MG63 (cell line): ENCODE data around the gene MAU2. TPM values are rescaled to one million over a fixed set of nuclear protein-coding genes. Genes with fewer than 3 reads are reported as not detected.

ENCODE experiments used
- DNase-seq: peaks from one replicate; pipeline ENCODE4 v3.0.0-alpha.2; 2020
- H3K27me3 ChIP-seq: fragments of 250-450 bp; sonication (Bioruptor Pico); 2 replicates; pipeline ENCODE4 v1.5.1; 2020; ENCODE audit warnings: mild to moderate bottlenecking, moderate library complexity
- H3K36me3 ChIP-seq: fragments of 250-450 bp; sonication (Bioruptor Pico); 2 replicates; pipeline ENCODE4 v1.5.1; 2020; ENCODE audit warnings: mild to moderate bottlenecking, moderate library complexity
- H3K4me3 ChIP-seq: fragments of 250-450 bp; sonication (Bioruptor Pico); 2 replicates; pipeline ENCODE4 v1.5.1; 2020; ENCODE audit warnings: mild to moderate bottlenecking, moderate library complexity
- H3K9me3 ChIP-seq: fragments of 250-450 bp; sonication (Bioruptor Pico); 2 replicates; pipeline ENCODE4 v1.5.1; 2020; ENCODE audit warnings: mild to moderate bottlenecking, moderate library complexity
- total RNA-seq: library from RNA; depleted of rRNA; stranded (reverse); fragments of >200 nt; shearing (Covaris generic); gene quantifications from 2 replicates; pipeline ENCODE4 v1.2.3, GENCODE V29; 2014; ENCODE audit warnings: low replicate concordance; rRNA removed

MAU2 gene, protein sequence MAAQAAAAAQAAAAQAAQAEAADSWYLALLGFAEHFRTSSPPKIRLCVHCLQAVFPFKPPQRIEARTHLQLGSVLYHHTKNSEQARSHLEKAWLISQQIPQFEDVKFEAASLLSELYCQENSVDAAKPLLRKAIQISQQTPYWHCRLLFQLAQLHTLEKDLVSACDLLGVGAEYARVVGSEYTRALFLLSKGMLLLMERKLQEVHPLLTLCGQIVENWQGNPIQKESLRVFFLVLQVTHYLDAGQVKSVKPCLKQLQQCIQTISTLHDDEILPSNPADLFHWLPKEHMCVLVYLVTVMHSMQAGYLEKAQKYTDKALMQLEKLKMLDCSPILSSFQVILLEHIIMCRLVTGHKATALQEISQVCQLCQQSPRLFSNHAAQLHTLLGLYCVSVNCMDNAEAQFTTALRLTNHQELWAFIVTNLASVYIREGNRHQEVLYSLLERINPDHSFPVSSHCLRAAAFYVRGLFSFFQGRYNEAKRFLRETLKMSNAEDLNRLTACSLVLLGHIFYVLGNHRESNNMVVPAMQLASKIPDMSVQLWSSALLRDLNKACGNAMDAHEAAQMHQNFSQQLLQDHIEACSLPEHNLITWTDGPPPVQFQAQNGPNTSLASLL
- total RNA-seq, result 19.6 and 32.9 TPM in 2 replicates

DNA sequence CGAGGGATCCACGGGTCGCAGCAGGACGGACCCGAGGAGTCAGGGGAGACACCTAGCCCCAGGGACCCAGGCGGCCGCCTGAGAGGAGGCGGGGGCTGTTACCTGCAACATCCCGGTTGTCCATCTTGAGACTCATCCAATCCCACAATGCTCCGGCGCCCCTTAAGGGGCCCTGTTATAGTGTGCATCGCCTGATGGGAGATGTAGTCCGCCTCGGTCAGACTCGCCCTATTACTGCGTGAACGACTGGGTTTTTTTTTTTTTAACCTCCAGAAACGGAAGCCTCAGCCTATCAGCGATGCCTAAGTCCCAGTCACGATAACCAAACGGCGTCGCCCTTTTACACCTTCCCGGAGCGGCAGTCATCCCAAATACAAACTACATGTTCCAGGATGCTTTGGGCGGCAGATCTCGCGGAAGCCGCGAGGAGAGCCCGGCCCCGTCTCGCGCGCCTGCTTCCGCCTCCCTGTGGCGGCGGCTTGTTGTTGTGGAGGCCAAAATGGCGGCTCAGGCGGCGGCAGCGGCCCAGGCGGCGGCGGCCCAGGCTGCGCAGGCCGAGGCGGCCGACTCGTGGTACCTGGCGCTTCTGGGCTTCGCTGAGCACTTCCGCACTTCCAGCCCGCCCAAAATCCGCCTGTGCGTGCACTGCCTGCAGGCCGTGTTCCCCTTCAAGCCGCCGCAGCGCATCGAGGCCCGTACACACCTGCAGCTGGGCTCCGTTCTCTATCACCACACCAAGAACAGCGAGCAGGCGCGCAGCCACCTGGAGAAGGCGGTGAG, at the start of gene MAU2, which contains the start of gene SUGP1:
Gene MAU2 (plus strand): TSS at position 469 of the 780 bp plus-strand sequence. CDS start 31 bp downstream, at position 500.
Gene SUGP1 (minus strand): TSS at position 149 of the 780 bp plus-strand sequence. CDS start 13 bp downstream, at position 136.
- H3K36me3 ChIP-seq, result peaks cover 57% of the 10 kb centered on the region
- DNase-seq, result peak; percentile 96
- no peaks in the 10 kb centered on the region for H3K9me3 ChIP-seq
- no peaks in the 10 kb centered on the region for H3K27me3 ChIP-seq
- H3K4me3 ChIP-seq, result peak within 1 kb of the TSS; percentile 88

GRCh38 chr19:19271828-19272599, 48.6 kb upstream of the MAU2 start:
- Histone ChIP-seq H3K27me3 (peaks cover 17% of the 10 kb centered on the region), H3K36me3 (peaks cover 18% of the 10 kb centered on the region), H3K4me3 (no peak overlapping the region), H3K9me3 (0 out of 2 replicates have a peak, but pooled peaks cover 2% of the 10 kb centered on the region)
- no peak for DNase-seq

- no peak for DNase-seq
- H3K27me3 ChIP-seq, result peaks cover 13% of the 10 kb centered on the region
- 0 out of 2 replicates have a peak, but pooled peaks cover 1% of the 10 kb centered on the region for H3K9me3 ChIP-seq
- H3K4me3 ChIP-seq, result no peak overlapping the region
- peaks cover 30% of the 10 kb centered on the region for H3K36me3 ChIP-seq
These were observed 46.5 kb upstream of the MAU2 start for GRCh38 chr19:19274146-19274545.

GRCh38 chr19:19274716-19275565, 45.7 kb upstream of the MAU2 start:
- Histone ChIP-seq H3K4me3 (no peak overlapping the region), H3K27me3 (peaks cover 6% of the 10 kb centered on the region), H3K9me3 (no peaks in the 10 kb centered on the region), H3K36me3 (peaks cover 38% of the 10 kb centered on the region)
- DNase-seq, result no peak

DNA sequence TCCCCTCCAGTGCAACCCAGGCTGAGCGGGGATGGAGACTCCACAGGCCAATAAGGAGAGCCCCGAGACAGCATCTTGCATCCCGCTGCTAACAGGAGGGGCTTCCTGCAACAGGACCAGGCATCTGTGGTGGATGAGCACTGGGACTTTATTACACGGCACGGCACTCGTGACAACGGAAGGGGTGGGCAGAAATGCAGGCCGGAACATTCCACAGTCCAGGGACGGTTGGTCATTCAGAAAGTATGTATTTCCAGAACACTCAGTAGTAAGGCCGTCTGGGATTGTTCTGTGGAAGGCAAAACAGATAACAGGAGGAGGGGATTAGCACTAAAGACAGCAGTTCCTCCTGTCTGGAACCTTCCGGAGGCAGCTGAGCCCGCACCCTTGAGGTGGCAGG, 44.2 kb upstream of the MAU2 start:
- no peaks in the 10 kb centered on the region for H3K9me3 ChIP-seq
- no peak for DNase-seq
- H3K4me3 ChIP-seq, result no peak overlapping the region
- peaks cover 52% of the 10 kb centered on the region for H3K36me3 ChIP-seq
- peaks cover 6% of the 10 kb centered on the region for H3K27me3 ChIP-seq

- DNase-seq, result no peak
- Histone ChIP-seq H3K27me3 (peaks cover 6% of the 10 kb centered on the region), H3K9me3 (no peaks in the 10 kb centered on the region), H3K36me3 (peaks cover 57% of the 10 kb centered on the region), H3K4me3 (no peak overlapping the region)
These were observed 43.8 kb upstream of the MAU2 start for GRCh38 chr19:19276851-19277250.

- Histone ChIP-seq H3K36me3 (peaks cover 69% of the 10 kb centered on the region), H3K27me3 (peaks cover 5% of the 10 kb centered on the region; the same call in 1 of the 2 replicates)
These were observed 42.3 kb upstream of the MAU2 start for GRCh38 chr19:19278315-19278714.

DNA sequence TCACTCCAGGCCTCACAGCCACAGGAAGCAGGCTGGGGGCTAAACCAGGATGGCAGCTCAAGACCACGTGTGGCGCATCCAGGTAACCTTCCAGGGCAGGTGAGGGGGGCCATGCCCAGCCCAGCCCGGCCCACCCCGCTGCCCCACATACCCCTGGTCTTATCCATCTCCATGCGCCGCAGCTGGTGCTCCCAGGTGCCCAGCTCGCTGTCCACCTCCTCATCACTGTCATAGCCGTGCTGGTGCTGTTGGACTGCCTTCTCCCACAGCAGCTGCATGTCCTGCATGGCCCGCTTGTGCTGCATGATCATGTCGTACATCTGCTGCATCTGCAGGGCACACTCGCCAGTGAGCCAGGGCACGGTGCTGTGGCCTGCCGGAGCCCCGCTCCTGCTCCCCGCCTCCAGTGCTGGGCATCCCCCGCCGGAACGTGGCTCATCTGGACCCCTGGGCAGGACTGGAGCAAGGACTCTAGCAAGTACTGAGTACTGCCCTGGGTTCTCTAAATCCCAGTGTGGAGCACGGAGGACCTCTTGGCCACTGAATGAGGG, 41.5 kb upstream of the MAU2 start:
- Histone ChIP-seq H3K36me3 (peaks cover 76% of the 10 kb centered on the region), H3K9me3 (no peaks in the 10 kb centered on the region), H3K27me3 (no peaks in the 10 kb centered on the region), H3K4me3 (no peak overlapping the region)
- DNase-seq, result no peak

More at GRCh38 chr19:19278315-19278714, 42.3 kb upstream of the MAU2 start:
- no peak for DNase-seq
- Histone ChIP-seq H3K9me3 (no peaks in the 10 kb centered on the region), H3K4me3 (no peak overlapping the region)

DNA sequence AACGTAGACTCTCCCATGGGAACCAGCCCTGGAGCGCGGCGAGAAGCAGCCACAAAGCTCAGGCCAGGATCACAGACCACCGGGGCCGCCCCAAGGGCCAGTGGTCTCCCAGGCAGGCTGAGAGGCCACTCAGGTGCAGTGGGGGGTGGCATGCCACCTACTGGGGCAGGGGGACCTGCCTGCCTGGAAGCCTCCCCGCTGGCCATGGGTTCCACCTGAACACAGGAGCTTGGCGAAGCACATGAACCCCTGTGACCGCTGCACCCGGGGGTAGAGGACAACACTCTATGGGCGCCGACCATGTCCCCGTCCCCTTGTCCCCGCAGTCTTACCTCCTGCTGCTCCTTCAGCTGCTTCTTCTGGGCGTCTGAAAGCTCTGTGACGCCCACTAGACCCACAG, 40.8 kb upstream of the MAU2 start:
- H3K36me3 ChIP-seq, result peaks cover 82% of the 10 kb centered on the region
- H3K9me3 ChIP-seq, result no peaks in the 10 kb centered on the region
- DNase-seq, result no peak
- no peaks in the 10 kb centered on the region for H3K27me3 ChIP-seq
- H3K4me3 ChIP-seq, result no peak overlapping the region

DNA sequence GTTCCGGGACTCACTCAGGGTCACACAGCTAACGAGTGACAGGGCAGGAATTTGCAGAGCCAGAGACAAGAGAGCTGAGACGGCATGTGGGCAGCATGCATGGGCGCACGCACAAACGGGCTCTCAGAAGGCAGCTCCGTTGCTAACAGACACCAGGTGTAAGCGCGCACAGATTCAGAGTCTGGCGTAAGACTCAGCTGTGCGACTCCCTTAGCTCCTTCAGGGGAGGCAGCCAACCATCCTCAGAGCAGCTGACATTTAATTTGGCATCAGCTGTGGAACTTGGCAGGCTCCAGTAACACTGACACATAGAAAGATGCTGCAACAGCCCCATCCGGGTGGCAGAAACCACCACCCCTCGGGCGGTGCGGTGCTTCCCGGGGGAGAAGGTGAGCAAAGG, 40.1 kb upstream of the MAU2 start:
- no peaks in the 10 kb centered on the region for H3K9me3 ChIP-seq
- no peak overlapping the region for H3K4me3 ChIP-seq
- DNase-seq, result no peak
- no peaks in the 10 kb centered on the region for H3K27me3 ChIP-seq
- H3K36me3 ChIP-seq, result peaks cover 86% of the 10 kb centered on the region

DNA sequence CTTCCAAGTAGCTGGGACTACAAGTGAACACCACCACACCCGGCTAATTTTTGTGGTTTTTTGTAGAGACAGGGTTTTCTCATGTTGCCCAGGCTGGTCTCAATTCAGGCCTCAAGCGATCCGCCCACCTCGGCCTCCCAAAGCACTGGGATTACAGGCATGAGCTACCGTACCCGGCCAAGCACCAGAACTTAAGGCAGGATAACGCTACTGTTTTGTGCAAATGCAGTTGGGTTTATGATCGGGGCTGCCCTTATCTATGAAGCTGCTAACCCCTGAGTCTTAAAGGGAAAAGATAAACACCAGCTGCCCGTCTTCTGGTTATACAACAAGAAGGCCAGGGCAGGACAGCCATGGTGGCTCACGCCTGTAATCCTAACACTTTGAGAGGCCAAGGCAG, 34.9 kb upstream of the MAU2 start:
- no peaks in the 10 kb centered on the region for H3K9me3 ChIP-seq
- no peaks in the 10 kb centered on the region for H3K27me3 ChIP-seq
- DNase-seq, result no peak
- H3K4me3 ChIP-seq, result no peak overlapping the region
- peaks cover 89% of the 10 kb centered on the region for H3K36me3 ChIP-seq

- DNase-seq, result no peak
- H3K36me3 ChIP-seq, result peaks cover 68% of the 10 kb centered on the region
These were observed 28.0 kb upstream of the MAU2 start for GRCh38 chr19:19292607-19293006.

GRCh38 chr19:19294914-19295313, 25.7 kb upstream of the MAU2 start:
- Histone ChIP-seq H3K9me3 (peaks cover 7% of the 10 kb centered on the region), H3K27me3 (no peaks in the 10 kb centered on the region), H3K4me3 (no peak overlapping the region), H3K36me3 (peaks cover 63% of the 10 kb centered on the region)
- no peak for DNase-seq

More at GRCh38 chr19:19292607-19293006, 28.0 kb upstream of the MAU2 start:
- no peaks in the 10 kb centered on the region for H3K27me3 ChIP-seq
- H3K4me3 ChIP-seq, result no peak overlapping the region
- peaks cover 7% of the 10 kb centered on the region for H3K9me3 ChIP-seq

DNA sequence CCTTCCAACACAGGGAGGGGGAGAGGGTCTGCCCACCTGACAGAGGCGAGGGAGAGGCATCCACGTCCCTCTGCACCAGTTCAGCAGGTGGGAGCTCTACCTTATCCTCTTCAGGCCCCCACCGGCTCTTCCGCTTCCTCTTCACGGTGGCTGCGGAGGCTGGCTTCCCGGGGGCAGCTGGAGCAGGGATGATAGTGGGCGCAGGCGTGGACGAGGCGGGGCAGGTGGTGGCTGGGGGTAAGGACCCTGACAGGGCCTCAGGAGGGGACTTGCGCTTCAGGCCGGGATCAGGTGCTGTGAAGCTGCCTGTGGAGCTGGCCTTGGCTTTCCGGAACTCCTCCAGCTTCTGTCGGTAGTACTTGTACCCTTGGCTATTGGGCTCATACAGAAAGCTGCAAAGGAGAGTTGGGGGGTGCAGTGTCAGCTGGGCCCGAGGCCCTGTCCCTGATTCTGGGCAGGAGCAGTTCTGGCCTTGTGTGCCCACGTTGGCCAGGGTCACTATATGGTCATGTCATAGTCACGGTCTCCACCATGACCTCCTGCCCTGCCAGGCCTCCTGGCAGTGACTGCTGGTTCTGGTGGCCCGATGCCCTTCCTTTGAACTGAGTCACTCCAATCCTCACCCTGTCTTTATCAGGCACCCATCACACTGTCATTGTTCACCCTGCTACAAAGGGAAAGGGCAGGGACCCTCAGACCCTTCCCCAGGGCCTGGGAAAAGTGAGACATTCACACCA, 23.5 kb upstream of the MAU2 start:
- H3K9me3 ChIP-seq, result peaks cover 7% of the 10 kb centered on the region
- no peak overlapping the region for H3K4me3 ChIP-seq
- peaks cover 73% of the 10 kb centered on the region for H3K36me3 ChIP-seq
- no peaks in the 10 kb centered on the region for H3K27me3 ChIP-seq
- DNase-seq, result no peak

- no peak for DNase-seq
- Histone ChIP-seq H3K9me3 (peaks cover 5% of the 10 kb centered on the region), H3K4me3 (no peak overlapping the region), H3K36me3 (peaks cover 72% of the 10 kb centered on the region), H3K27me3 (no peaks in the 10 kb centered on the region)
These were observed 22.9 kb upstream of the MAU2 start for GRCh38 chr19:19297759-19298158.
